Retinal pigment epithelial cell (primary cell): ENCODE data around the gene MAGEL2.
"Not testable (repeated sequence)": the region's sequence is repeated elsewhere in the genome, so short reads cannot be mapped to it uniquely, and the experiment has no call there.

Experiments used
- DNase-seq: peaks from one replicate; pipeline ENCODE4 v3.0.0-alpha.2; 2010; ENCODE audit warnings: low read depth
- H3K4me3 ChIP-seq: 2 replicates; pipeline ENCODE4 v1.5.1; 2011; ENCODE audit warnings: mild to moderate bottlenecking, low read length, control low read depth, moderate library complexity
- CTCF ChIP-seq: conservative IDR thresholded peaks from 2 replicates; pipeline ENCODE4 v1.5.1; 2011; ENCODE audit warnings: low read depth, low read length, control low read depth, inconsistent platforms

Gene MAGEL2

DNA sequence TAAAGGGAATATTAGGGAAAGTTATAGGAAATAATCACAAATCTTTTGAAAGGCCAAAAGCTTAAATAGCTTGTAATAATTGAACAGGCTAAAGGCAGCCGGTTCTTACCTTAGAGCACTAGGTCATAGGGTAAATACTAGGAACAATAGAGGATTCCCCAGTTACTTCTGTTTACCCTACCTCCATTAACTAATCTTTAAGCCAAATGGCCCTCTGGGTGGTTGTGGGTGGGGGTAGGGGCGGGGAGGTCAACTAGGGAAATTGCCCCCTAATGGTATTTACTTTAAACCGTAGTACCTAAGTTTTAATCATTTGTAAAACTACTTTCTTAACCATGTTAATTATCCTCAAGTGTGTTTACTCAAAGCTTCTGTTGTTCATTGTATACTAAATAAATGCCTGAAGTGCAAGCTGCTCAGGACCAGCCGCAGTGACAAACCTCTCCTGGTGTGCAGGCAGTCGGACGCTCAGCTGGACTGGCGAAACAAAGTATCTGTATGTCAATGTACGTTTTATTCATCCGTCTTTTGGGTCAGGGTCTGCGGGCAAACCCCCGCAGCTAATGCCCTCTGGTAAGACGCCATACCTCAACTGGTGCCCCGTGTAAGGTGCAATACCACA, 18.9 kb downstream of the MAGEL2 start:
- no peak for TF ChIP-seq CTCF
- no peak overlapping the region for H3K4me3 ChIP-seq
- no peak for DNase-seq

GRCh38 chr15:23616536-23616935, 31.1 kb downstream of the MAGEL2 start:
- no peak overlapping the region for H3K4me3 ChIP-seq
- TF ChIP-seq CTCF: no peak
- no peak for DNase-seq

DNA sequence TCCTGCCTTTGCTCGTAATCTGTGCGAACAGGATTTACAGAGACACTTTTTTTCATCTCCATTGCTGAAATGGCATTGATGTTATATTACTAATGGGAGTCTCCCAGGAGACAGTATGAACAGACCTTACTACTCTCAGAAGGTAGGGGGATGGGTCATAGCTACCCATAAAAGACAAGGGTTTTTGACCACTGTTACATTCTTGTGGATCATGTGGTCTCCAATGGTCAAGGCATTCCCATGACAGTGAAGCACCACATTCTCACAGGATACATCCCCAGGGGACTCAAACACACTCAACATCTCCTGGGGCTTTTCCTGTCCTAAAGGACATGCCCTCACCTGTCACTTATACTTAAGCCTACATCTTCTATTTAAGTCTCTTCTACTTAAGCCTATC, 41.4 kb downstream of the MAGEL2 start:
- no peak for DNase-seq
- H3K4me3 ChIP-seq: no peak overlapping the region
- no peak for TF ChIP-seq CTCF

DNA sequence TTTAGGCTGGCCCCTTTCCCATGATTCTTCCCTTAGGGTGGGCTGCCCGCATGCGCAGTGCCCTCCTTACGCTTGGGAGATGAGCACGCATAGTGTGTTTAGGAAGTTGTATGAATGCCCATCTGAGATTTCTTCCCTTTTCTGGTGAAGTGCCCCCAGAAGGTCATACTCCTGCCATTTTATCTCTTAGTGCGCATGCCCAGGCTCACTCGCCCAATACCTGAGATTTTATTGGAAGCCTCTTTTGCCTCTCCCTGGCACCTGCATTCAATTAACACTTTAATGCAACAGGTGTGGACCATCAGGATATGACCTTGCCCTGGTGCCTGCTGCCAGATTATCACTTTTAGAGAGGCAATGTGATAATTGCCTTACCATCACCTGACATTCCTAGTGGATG, 45.5 kb downstream of the MAGEL2 start:
- TF ChIP-seq CTCF: no peak
- H3K4me3 ChIP-seq: no peak overlapping the region
- no peak for DNase-seq

GRCh38 chr15:23599053-23599452, 48.6 kb downstream of the MAGEL2 start:
- TF ChIP-seq CTCF: no peak
- DNase-seq: no peak
- no peak overlapping the region for H3K4me3 ChIP-seq

DNA sequence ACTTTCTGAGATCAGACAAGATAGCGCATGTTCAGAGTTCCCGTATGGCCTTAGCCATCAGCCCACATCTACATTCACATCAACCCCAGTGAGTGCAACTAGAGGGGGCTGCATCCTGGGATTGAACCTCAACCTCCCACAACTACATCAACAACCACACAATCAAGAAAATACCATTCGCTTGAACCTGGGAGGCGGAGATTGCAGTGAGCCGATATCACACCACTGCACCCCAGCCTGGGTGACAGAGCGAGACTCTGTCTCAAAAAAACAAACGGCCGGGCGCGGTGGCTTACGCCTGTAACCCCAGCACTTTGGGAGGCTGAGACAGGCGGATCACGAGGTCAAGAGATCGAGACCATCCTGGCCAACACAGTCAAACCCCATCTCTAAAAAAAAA, 50.4 kb downstream of the MAGEL2 start:
- not testable (repeated sequence) for H3K4me3 ChIP-seq

GRCh38 chr15:23596736-23597135, 50.9 kb downstream of the MAGEL2 start:
- DNase-seq: no peak
- no peak overlapping the region for H3K4me3 ChIP-seq
- TF ChIP-seq CTCF: no peak

More for the DNA sequence above, 50.4 kb downstream of the MAGEL2 start:
- DNase-seq: not testable (repeated sequence)

GRCh38 chr15:23595368-23595767, 52.3 kb downstream of the MAGEL2 start:
- DNase-seq: no peak
- no peak for TF ChIP-seq CTCF
- H3K4me3 ChIP-seq: no peak overlapping the region
